ENCODE measurements around the gene CYP11A1.

CYP11A1 gene

DNA sequence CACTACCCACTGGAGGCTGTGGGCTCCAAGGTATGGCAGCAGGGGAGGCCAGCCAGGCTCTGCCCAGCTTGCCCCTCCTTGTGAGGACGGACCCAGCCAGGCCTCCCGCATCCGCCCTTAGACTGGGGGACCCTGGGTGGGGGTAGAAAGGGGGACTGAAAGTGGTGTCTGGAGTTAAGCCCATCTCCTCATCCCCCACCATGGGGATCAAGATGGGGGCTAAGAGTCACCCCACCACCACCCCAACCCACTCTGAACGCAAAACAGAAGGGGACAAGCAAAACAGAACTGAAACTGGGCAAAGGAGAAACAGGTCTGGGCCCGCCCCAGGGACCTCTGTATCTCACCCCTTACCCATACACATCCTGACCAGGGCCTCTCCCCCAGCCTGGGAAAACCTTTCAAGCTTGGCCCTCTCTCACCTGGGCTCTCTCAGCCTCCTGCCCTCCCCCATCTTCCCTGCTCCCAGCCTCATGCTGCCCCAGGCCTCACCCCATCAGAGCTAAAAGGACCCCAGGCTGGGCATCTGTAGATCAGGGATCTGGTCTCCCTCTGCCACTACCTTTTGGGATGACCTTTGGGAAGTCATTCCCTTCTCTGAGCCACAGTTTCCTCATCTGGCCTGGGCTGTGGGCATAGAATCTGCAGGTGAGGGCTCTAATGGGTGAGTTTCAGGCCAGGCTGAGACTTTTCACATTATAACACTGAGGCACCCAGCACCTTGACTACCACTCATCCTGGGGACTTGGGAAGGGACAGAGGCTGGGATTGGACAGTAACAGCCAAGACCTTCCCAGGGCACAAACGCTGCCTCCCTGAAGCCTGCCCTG is 30.0 kb upstream of the CYP11A1 start:
- Histone ChIP-seq H3K27me3 (peaks cover 27% of the 10 kb centered on the region), H3K4me1 (ENCODE audit: control insufficient read depth in 1 of 2, insufficient read depth in 1 of 2, low read depth in 1 of 2, low read length in 1 of 2) (peaks cover 3 to 14% of the 10 kb centered on the region in 2 experiments), H3K4me3 (ENCODE audit: low read depth in 1 of 2, low read length in 1 of 2) (no peak overlapping the region), H3K9me3 (no peaks in the 10 kb centered on the region), H3K27ac (no peak overlapping the region), H3K36me3 (no peaks in the 10 kb centered on the region)
- TF ChIP-seq, protein P1, sequence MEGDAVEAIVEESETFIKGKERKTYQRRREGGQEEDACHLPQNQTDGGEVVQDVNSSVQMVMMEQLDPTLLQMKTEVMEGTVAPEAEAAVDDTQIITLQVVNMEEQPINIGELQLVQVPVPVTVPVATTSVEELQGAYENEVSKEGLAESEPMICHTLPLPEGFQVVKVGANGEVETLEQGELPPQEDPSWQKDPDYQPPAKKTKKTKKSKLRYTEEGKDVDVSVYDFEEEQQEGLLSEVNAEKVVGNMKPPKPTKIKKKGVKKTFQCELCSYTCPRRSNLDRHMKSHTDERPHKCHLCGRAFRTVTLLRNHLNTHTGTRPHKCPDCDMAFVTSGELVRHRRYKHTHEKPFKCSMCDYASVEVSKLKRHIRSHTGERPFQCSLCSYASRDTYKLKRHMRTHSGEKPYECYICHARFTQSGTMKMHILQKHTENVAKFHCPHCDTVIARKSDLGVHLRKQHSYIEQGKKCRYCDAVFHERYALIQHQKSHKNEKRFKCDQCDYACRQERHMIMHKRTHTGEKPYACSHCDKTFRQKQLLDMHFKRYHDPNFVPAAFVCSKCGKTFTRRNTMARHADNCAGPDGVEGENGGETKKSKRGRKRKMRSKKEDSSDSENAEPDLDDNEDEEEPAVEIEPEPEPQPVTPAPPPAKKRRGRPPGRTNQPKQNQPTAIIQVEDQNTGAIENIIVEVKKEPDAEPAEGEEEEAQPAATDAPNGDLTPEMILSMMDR (IDR thresholded peaks at IDR 0.05) = no peak

DNA sequence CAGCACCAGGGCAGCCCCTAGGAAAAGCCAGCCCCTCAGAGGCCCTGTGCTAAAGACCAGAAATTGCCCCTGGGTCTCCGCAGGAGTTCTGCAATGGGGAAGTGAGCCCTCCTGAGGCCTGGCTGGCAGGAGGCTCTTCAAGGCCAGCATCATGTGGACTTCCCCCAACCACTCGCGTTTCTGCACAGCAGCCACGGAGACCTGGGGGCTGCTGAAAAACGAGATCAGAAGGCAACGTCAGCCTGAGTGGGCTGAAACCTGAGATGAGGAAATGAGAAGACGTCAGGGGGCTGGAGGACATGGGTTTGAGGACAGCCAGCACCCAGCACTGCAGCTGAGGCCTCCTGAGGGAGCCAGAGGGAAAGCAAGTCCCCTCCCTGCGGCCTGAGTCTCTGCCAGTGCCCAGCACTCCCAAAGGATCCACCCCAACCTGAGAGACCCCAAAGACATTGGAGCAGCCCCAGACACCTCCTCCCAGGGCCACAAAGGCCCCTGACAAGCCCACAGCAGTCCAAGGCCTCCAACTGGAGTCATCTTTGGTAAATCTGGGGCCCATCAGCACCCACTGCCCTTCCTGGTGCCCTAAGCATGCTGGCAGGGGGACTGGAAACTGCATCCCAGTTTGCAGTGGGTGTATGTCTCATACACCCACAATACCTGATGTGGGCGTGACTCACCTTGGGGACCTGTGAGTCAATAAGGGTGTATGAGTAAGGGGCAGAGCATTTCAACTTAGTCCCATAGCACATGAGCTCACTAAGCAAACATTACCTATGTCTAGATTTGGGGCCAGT is 29.2 kb upstream of the CYP11A1 start:
- Histone ChIP-seq H3K27me3 (peaks cover 35% of the 10 kb centered on the region), H3K4me1 (ENCODE audit: control insufficient read depth in 1 of 2, insufficient read depth in 1 of 2, low read depth in 1 of 2, low read length in 1 of 2) (peaks cover 0 to 11% of the 10 kb centered on the region in 2 experiments), H3K4me3 (ENCODE audit: low read depth in 1 of 2, low read length in 1 of 2) (no peak overlapping the region), H3K27ac (no peak overlapping the region), H3K36me3 (no peaks in the 10 kb centered on the region), H3K9me3 (no peaks in the 10 kb centered on the region)
- TF ChIP-seq, protein P1 (IDR thresholded peaks at IDR 0.05) = no peak

DNA sequence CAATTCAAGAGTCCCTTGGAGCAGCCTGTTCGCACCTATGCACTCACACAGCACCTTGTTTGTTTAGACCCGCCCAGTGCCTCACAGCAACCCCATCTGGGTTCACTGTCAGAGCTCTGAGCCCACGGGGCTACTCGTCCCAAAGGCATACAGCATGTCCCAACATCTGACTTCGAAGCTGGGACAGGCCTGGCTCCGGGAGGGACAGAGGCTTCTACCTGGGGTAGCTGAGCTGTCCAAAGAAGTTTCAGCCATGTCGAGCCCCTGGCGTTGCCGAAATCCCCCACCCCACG is 28.6 kb upstream of the CYP11A1 start:
- no peaks in the 10 kb centered on the region for H3K9me3 ChIP-seq
- H3K36me3 ChIP-seq = no peaks in the 10 kb centered on the region
- H3K27ac ChIP-seq = no peak overlapping the region
- H3K27me3 ChIP-seq = peaks cover 32% of the 10 kb centered on the region
- TF ChIP-seq, protein P1 (IDR thresholded peaks at IDR 0.05) = no peak
- H3K4me3 ChIP-seq (ENCODE audit: low read depth in 1 of 2, low read length in 1 of 2) = no peak overlapping the region
- H3K4me1 ChIP-seq (ENCODE audit: control insufficient read depth in 1 of 2, insufficient read depth in 1 of 2, low read depth in 1 of 2, low read length in 1 of 2) = peaks cover 5 to 13% of the 10 kb centered on the region in 2 experiments

DNA sequence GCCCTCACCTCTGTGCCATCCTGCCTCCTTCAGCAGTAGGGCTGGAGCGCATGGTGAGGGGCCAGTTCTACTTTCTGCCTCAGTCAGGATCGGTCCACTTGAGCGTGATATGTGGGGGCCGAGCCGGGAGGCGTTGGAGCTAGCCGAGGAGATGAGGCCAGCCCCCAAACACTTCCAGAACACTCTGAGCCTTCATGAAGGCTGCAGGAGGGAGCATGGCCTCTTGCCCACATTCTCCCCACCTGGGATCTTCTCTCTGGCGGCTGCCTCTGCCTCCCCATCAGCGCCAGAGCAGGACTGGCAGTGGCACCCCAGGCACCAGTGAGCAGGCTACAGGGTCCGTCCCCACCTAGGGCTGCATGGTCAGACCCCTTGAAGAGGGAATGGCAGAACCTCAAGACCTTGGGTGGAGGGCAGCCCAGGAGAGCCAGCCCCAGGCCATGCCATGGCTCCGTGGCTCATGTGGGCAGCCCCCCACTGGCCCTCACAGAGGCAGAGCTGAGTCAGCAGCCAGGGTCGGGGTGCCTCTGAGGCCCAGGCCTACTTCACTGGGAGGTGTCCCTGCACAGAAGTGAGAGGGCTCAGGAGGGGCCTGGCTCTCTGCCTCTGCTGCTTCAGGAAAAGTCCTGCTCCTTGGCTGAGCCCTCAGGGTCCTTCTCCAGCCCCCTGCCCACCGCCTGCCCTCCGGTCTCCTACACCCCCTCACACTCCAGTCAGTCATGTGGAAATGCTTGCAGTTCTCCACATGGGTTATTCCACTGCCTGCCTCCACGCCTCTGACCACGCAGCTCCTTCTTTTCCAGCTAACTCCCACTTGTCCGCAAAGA is 28.1 kb upstream of the CYP11A1 start:
- Histone ChIP-seq H3K4me1 (ENCODE audit: control insufficient read depth in 1 of 2, insufficient read depth in 1 of 2, low read depth in 1 of 2, low read length in 1 of 2) (peaks cover 10 to 19% of the 10 kb centered on the region in 2 experiments), H3K36me3 (no peaks in the 10 kb centered on the region), H3K4me3 (ENCODE audit: low read depth in 1 of 2, low read length in 1 of 2) (no peak overlapping the region), H3K9me3 (no peaks in the 10 kb centered on the region), H3K27me3 (peaks cover 29% of the 10 kb centered on the region), H3K27ac (no peak overlapping the region)
- TF ChIP-seq, protein P1 (IDR thresholded peaks at IDR 0.05) = no peak

DNA sequence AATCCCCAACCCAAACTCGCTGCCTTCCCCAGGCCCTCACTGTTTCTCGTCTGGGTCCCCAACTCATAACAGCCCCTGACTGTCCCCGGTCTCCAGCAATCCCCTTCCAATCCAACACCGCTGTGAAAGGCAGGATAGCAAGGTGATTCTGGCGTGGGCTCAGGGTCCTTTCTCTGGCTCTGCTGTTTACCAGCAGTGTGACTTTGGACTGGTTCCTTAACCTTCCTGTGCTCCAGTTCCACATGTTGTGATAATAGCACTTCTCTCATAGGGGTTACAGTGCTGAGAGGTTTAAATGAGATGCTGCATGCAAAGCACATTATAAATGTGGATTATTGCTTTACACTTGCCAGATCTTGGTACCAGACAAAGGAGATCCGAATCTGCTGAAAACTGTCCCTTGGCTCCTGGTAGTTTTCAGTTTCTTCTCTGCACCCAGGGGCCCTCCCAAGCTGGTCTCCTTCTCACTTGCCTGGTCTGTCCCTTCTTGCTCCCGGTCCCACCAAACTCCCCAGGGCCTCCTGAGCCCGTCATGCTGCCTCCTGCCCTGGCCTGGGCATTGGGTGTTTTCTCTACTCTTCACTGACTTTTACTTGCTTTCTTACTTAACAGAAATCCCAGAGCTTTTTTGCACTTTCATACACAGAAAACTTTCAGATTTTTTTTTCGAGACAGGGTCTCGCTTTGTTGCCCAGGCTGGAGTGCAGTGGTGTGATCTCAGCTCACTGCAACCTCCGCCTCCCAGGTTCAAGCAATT is 26.8 kb upstream of the CYP11A1 start:
- TF ChIP-seq, protein P1 (IDR thresholded peaks at IDR 0.05) = no peak
- Histone ChIP-seq H3K27ac (no peak overlapping the region), H3K4me1 (ENCODE audit: control insufficient read depth in 1 of 2, insufficient read depth in 1 of 2, low read depth in 1 of 2, low read length in 1 of 2) (peaks cover 16 to 29% of the 10 kb centered on the region in 2 experiments), H3K9me3 (no peaks in the 10 kb centered on the region), H3K4me3 (ENCODE audit: low read depth in 1 of 2, low read length in 1 of 2) (no peak overlapping the region), H3K36me3 (no peaks in the 10 kb centered on the region), H3K27me3 (peaks cover 35% of the 10 kb centered on the region)
